ENCODE data around the gene CYP4F22. TPM values are rescaled to one million over a fixed set of nuclear protein-coding genes. Genes with fewer than 3 reads are reported as not detected.

CYP4F22 gene
- total RNA-seq, 1 experiment from 2014 or later: not detected

GRCh38 chr19:15476325-15476724 lies 32.0 kb upstream of the CYP4F22 start:
- peaks cover 10% of the 10 kb centered on the region for H3K9me3 ChIP-seq (ENCODE audit: control insufficient read depth, low read depth, low read length)
- H2BK12ac ChIP-seq (ENCODE audit: insufficient read length, low read depth, low read length): no peak overlapping the region
- H3K18ac ChIP-seq (ENCODE audit: insufficient read length, low read depth, low read length): no peak overlapping the region
- no peak overlapping the region for H3K4ac ChIP-seq (ENCODE audit: low read depth, low read length)
- no peak for TF ChIP-seq CTCF (conservative IDR thresholded peaks at IDR 0.05)
- no peak overlapping the region for H4K8ac ChIP-seq (replicated peaks; ENCODE audit: insufficient read length, low read depth, low read length)
- H3K79me2 ChIP-seq (ENCODE audit: insufficient read depth, low read length): no peaks in the 10 kb centered on the region
- H3K4me1 ChIP-seq (ENCODE audit: insufficient read depth, low read length): no peaks in the 10 kb centered on the region
- H3K27ac Mint-ChIP-seq: no peak overlapping the region
- no peak overlapping the region for H4K5ac ChIP-seq (ENCODE audit: insufficient read length, low read depth, low read length)
- no peak for DNase-seq
- no peak overlapping the region for H2BK5ac ChIP-seq (ENCODE audit: insufficient read length, low read length)
- no peaks in the 10 kb centered on the region for H3K23me2 ChIP-seq (ENCODE audit: insufficient read length, low read depth, low read length, poor library complexity, severe bottlenecking)
- H2AFZ ChIP-seq (ENCODE audit: low read length): no peak overlapping the region
- H3T11ph ChIP-seq (ENCODE audit: low read length): no peak overlapping the region
- peaks cover 1 to 18% (median 9%) of the 10 kb centered on the region in 3 experiments; a peak in 4 of 7 replicates for H3K36me3 Mint-ChIP-seq (ENCODE audit: insufficient read depth in 1 of 3, low read depth in 3 of 3)
- no peaks in the 10 kb centered on the region for H3K79me1 ChIP-seq (ENCODE audit: insufficient read depth, low read depth, low read length, poor library complexity, severe bottlenecking)
- H3K56ac ChIP-seq (ENCODE audit: insufficient read length, low read depth, low read length): no peak overlapping the region
- H2AK5ac ChIP-seq (ENCODE audit: insufficient read length, low read length): no peak overlapping the region
- no peak overlapping the region for H4K91ac ChIP-seq (ENCODE audit: insufficient read length, low read depth, low read length)
- H3K4me3 Mint-ChIP-seq: no peak overlapping the region
- H3K27ac ChIP-seq (ENCODE audit: insufficient read length, low read depth, low read length): no peak overlapping the region
- no CpG with 5 or more reads among the region's 5 CpGs for WGBS (ENCODE audit: extremely low coverage, insufficient read length, low lambda C conversion rate)
- H4K20me1 ChIP-seq (ENCODE audit: control insufficient read depth, insufficient read depth, insufficient read length): no peaks in the 10 kb centered on the region
- no peaks in the 10 kb centered on the region for H3K4me1 Mint-ChIP-seq
- H3K9me3 Mint-ChIP-seq: peaks cover 22 to 84% of the 10 kb centered on the region in 2 experiments
- no peak overlapping the region for H3K9ac ChIP-seq (ENCODE audit: extremely low read depth, insufficient read length, low read length)
- H3K27me3 ChIP-seq (ENCODE audit: insufficient read depth, low read length): no peaks in the 10 kb centered on the region
- H3K23ac ChIP-seq (ENCODE audit: insufficient read length, low read depth, low read length): no peak overlapping the region
- no peak overlapping the region for H3K14ac ChIP-seq (ENCODE audit: insufficient read depth, low read length)
- no peak overlapping the region for H2BK15ac ChIP-seq (ENCODE audit: low read depth, low read length)
- H2BK120ac ChIP-seq (ENCODE audit: low read depth, low read length, poor library complexity, severe bottlenecking): no peak overlapping the region
- H2BK20ac ChIP-seq (ENCODE audit: low read depth, low read length, poor library complexity, severe bottlenecking): no peak overlapping the region
- H3K27me3 Mint-ChIP-seq (ENCODE audit: low read depth): peaks cover 10% of the 10 kb centered on the region
- H3K4me2 ChIP-seq (ENCODE audit: insufficient read depth, insufficient read length, low read length): no peak overlapping the region
